Superior temporal gyrus (tissue), 1 donor: ENCODE results near the gene PWWP2B.
A peak's percentile ranks its signal among the peaks of the same experiment; 100 is the strongest.

Experiments used
- DNase-seq: peaks from one replicate; pipeline ENCODE4 v3.0.0-alpha.2; 2016; ENCODE audit errors: extremely low spot score

PWWP2B gene

DNA sequence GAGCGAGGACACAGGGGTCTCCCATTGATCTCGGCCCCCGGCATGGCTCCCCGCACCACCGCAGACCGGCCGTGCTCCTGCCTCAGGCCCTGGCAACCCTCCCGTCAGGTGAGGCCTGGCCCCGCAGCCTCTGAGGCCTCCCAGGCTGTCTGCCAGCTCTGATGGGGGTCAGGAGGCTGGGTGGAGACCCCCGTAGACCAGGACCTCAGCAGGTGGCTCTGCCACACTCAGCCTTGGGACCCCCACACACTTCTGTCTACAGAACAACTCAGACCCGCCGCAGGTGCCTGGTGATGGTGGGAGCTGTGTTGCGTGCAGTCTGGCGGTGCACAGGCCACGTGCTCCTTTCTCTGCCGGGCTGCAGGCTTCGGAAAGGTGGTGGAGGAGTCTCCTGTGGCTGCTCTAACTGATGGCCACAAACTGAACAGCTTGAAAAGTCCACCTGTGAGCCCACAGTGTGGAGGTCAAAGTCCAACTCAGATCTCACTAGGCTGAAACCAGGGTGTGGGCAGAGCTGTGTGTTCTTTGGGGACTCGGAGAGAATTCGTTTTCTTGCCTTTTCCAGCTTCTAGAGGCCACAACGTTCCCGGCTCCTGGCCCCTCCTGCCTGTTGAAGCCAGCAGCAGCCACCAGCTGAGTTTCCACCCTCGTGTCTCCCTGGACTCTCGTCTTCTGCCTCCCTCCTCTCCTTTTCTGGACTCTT, 62.5 kb downstream of the PWWP2B start:
- DNase-seq = no peak

DNA sequence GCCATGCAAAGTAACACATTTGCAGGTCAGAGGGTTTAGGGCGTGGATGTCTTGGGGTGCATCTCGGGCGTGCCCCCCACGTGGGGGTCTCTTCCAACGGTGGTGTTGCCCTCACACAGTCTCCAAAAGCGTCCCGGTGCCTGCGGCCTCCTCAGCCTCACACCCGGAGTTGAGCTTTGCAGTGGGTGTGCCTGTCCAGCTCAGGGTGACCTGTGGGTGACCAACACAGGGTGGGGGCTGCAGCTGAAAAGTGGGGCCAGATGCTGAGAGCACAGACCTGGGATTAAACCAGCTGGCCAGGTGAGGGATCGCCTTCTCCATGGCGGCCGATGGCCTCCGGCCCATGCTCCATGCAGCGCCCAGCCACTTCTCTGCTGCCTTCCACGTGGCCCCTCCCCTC, 63.1 kb downstream of the PWWP2B start:
- no peak for DNase-seq

DNA sequence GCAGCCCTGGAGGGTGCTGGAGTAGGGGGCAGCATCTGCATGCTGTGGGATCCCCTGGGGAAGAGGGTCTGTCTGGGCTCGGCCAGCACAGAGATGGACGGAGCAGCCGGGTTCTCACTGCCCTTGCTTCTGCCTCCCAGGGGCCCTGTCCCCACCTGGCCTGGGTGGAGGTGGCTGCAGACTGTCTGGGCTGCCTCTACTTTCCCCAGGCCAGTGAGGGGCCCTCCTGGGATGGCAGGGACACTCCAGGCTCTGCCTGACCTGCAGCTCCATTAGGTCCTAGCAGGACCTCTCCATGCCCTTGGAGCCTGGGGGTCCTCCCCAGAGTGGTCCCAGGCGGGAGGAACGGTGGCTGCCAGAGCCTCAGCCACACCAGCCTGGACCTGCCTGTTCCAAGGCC, 63.7 kb downstream of the PWWP2B start:
- no peak for DNase-seq

DNA sequence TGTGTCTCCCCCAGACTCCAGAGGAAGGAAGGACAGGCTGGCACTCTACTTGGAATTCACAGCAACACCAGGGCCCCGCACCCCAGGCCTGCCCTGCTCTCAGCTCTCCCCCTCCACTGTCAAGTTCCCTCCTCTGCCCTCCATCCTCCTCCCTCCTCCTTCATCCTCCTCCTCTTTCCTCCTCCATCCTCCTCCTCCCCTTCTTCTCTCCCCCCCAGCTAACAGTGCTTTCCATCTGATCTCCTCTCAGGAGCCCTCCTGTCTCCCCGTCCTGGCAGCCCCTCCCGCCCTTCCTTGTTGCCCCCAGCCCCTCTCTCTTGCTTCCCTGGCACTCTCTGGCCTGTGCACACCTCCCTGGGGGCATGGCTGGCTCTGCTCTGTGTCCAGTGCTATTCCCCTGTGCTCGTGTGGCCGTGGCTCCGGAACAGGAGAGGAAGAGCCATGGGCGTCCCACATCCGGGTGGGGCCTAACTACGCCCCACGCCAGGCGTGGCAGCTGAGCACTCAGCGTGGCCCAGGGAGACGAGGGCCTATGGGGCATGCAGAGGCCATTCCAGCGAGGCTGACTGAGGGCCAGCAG, 64.2 kb downstream of the PWWP2B start:
- DNase-seq = no peak

DNA sequence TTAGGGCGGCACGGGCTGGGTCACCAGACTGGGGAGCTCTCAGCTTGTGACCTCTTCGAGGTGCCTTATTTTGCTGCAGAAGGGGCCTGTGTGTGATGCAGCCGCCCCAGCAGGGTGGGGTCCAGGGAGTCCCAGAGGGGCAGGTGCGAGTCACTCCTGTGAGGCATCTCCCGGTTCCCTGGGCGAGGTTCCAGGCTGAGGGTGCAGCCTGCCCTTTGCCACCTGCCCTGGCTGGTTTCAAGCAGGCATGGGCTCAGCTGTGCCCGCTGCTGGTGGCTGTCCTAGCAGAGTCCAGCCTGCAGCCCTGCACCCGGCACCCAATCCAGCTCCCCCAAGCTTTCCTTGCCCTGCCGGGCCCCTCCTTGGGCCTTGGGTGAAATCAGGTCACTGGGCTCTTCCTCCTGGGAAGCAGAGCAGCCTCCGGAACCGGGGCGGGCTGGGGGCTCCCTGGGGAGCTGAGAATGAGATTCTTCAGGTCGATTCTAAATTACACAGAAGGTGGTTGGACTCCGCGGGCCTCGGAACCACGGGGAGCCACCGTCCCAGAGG, 64.8 kb downstream of the PWWP2B start:
- no peak for DNase-seq

DNA sequence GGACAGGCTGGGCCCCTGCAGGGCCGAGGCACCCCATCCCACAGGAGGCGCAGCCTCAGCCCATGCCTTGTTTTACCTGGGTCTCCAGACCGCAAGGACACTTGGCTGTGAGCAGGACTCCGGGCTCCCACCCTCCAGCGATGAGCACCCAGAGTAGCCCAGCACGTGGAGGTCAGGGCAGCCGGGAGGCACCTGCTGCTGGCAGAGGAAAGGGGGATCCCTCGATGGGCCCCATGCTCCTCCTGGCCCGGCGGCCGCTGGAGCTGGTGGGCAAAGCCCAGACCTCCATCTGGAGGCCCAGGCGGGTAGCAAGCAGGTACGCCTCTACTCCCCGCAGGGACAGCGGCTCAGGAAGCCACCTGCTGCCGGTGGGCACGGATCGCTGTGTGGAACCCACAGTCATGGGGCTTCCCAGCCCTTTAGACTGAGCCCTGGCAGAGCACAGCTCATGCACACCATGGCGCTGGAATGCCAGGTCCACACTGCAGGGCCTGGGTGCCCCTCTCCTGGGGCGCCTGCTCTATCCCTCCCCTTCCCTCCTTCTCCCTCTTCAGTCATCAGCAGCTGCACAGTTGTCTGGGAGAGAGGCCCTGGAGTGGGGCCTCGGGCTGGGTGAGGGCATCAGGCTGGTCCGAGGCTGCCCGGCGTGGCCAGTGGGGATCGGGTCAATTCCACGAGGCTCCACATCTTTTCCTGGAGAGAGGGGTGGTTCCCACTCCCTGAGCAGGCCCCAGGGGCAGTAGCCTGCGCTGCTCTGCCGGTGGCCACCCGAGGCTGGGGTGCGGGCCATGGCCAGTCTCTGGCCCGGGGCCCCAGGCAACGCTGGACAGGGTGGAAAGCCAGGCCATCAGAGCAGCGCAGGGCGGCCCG, 65.7 kb downstream of the PWWP2B start:
- no peak for DNase-seq

DNA sequence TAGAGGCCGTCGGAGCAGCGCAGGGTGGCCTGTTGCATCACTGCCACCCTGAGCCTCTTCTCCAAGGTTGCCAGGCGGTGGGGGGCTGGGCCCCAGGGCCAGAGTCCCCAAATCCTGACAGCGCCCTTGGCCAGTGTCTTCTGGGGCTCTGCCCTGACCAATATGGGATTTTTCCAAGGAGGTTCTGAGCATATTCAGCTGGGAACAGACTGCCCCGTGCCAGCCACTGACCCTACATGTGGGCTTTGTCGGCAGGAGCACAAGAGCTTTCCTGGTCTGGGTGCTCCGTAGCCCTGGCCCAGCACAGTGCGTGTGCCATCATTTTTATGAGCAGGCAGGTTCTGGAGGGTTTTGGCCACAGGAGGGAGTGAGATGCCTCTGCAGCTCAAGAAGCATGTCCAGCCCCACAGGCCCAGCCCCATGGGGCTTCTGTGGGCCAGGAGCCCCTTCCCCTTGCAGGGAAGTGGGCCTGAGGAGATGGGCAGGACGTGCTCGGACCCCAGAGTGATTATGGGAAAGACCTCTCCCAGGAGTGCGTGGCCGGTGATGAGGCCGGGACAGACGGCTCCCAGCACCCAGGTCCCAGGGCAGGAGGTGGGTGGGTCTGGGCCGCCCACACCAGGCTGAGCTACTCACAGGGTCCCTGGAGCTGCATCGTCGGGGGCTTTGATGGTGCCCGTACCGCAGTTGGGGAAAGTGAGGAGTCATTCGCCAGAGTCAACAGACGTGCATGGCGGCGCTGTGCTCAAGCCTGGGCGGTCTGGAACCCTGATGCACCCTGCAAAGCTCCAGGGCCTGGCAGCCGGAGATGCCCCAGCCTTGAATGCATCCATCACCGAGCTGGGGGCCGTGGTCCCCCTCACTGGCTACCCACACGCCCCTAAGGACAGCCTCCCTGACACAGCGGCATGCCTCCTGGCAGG, 66.6 kb downstream of the PWWP2B start:
- DNase-seq = no peak

DNA sequence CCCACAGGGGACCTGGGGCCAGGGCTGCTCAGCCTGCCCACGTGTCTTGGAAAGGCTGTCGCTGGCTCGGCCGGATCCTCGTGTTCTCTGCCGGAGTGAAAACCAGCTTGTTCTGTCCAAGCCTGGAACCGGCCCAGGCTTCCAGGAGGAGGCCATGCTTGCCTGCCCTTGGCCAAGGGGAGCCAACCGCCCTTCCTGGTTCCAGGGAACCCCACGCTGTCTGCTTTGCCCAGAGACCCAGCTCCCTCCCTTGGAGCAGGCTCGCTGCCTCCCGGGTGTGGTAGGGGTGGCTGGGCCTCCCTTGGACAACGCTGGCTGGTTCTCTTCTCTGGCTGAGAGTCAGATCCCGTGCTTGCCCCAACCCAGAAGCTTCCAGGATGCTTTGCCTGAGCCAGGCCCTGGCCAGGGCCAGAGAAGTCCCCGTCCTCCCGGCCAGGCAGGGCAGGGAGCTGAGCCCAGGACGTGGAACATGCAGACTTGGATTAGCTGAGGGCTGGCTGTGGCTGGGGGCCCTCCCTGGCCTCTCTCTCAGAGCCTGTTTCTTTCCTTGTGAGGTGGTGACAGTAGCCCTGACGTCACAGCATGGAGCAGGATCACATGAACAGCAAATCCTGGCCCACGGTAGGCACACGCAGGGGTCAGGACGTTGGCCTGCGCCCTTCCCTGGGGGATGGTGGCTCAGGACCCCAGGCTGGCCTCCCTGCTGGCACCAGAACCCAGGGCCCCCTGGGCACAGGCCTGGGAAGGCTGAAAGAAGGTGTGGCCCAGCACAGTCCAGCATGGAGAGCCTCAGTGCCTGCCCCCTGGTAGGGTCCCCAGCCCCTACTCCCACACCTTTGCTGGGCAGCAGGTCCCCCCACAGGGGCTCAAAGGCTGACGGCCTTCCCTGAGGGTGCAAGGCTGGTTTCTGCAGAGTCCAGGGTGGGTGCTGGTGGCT, 67.5 kb downstream of the PWWP2B start:
- DNase-seq = peak; percentile 68

DNA sequence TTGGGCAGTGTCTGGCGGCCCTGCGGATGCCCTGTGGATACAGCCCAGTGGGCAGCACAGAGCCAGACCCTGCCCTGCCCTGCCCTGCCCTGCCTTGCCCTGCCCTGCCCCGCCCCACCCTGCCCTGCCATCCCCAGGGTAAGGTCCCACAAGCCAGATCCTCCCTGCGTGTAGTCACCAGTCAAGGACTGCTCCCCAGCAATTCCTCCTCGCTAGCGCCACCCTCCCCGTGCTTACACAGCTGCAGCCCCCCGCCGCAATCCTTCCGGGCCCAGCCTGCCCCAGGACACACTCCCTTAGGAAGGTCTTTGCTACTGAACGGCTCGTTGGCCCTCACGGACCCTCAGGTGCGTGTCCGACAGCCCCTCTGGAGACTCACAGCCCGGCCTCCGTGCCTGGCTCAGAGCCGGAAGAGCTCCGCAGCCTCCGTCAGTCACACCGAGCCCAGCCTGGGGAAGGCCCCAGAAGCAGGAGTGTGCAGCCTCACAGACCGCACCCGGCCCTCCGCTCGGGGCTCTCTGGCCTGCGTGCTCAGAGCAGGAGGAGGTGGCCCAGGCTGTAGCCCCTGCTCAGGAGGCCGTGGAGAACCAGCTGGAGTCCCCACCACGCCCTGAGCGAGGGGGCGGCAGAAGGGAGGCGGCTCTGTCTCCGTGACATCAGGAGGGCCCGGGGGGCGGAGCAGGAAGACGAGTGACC, 68.3 kb downstream of the PWWP2B start:
- no peak for DNase-seq

DNA sequence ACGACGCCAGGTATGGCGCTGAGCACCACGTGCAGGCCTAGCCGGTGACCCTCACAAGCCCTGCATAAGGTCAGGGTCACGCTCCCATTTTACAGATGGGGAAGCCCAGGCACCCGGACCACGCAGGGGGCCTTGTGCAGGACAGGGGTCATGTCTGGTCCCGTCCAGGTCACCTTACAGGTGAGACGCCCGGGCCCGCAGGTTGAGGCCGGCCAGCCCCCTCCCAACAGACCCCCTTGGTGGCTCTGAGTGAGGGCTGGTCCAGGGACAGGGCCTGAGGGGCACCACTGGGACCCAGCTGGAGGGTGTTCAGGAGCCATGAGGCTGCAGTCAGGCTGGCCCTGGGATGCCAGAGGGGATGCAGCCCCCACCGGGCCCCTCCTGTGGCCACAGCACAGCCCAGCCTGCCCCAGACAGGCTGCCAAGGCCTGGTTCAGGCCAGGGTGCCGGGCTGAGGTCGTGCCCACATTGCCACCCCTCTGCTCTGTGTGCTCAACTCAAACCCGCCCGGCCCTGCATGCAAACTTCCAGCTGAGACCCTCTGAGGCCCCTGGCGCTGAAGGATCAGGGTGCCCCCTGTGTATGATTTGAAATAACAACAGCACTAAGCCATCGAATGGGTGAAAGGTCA, 69.0 kb downstream of the PWWP2B start:
- no peak for DNase-seq

DNA sequence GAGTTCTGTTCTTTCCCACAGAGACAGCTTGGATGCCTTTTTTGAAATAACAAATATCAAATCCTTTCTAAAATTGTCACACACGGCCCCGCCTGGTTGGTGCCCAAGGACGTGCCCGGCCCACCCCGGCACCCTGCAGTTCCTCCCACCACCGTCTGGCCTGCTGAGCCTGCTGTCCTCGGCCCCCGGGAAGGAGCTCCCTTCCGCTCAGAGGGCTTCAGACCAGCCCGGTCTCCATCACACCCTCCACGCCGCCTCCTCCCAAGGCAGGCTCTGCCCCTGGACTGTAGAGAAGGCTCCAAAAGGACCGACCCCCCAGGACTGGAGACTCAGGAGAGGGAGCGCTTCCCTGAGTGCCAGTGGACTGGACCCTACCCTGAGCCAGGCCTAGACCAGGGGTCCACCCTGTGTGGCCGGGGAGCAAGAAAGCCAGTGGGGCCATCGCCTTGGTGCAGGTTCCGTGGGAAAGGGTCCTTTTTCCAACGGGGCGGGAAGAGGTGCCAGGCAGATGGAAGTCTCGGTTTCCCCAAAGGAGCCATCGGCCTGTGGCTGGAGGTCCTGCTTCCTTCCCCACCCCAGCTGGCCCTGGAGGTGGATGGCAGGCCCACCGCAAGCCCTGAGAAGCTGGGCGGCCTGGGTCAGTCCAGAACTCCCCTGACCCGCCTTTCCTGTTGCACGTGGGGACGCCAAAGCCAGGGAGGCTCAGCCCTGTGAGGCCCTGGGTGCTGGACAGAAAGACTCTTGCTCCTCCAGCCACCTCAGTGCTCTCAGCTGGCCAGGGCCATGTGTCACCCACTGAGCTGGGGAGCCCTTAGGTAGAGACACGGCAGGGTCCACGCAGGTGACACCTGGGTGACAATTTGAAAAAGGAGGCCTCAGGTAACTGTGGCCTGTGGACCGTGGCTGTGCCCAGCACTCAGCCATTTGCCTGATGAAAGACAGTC, 69.8 kb downstream of the PWWP2B start:
- no peak for DNase-seq
